PFSK-1 (cell line): ENCODE measurements around the gene KLHL1.

Experiments used
- FOXP2 ChIP-seq: optimal IDR thresholded peaks from 2 replicates; pipeline ENCODE3; 2011; ENCODE audit warnings: borderline replicate concordance, control low read depth, inconsistent platforms; ENCODE audit not compliant: insufficient read depth; ENCODE audit errors: extremely low read length, extremely low read depth
- POLR2AphosphoS5 ChIP-seq: IDR thresholded peaks from 2 replicates; pipeline ENCODE4 v1.6.1; 2012; ENCODE audit warnings: low read depth, mild to moderate bottlenecking, control low read depth, low read length, moderate library complexity
- REST ChIP-seq, 2 experiments: IDR thresholded peaks; 2 replicates each; pipeline versions ENCODE4 v1.6.1 to v1.8.0; 2011 to 2012; ENCODE audit warnings: low read depth in 2 of 2, low read length in 2 of 2, control low read depth in 1 of 2, inconsistent platforms in 1 of 2, mild to moderate bottlenecking in 1 of 2, moderate library complexity in 1 of 2; ENCODE audit not compliant: insufficient read depth in 1 of 2
- SIN3A ChIP-seq: IDR thresholded peaks from 2 replicates; pipeline ENCODE4 v1.6.1; 2012; ENCODE audit warnings: mild to moderate bottlenecking, low read length, moderate library complexity, borderline replicate concordance; ENCODE audit not compliant: insufficient read depth
- TAF1 ChIP-seq: IDR thresholded peaks from 2 replicates; pipeline ENCODE4 v1.6.1; 2012; ENCODE audit warnings: low read length, control low read depth, borderline replicate concordance; ENCODE audit not compliant: insufficient read depth

The KLHL1 gene

GRCh38 chr13:69657676-69658075, 450.6 kb downstream of the KLHL1 start:
- TF ChIP-seq FOXP2 (no peak), SIN3A (no peak), REST (IDR thresholded peaks at IDR 0.05; ENCODE audit: insufficient read depth in 1 of 2, low read depth in 2 of 2, low read length in 2 of 2) (no peak), TAF1 (no peak), POLR2AphosphoS5 (no peak)

- no peak for TF ChIP-seq FOXP2
- no peak for TF ChIP-seq REST (IDR thresholded peaks at IDR 0.05; ENCODE audit: insufficient read depth in 1 of 2, low read depth in 2 of 2, low read length in 2 of 2)
Measured at GRCh38 chr13:69654392-69654791, 453.9 kb downstream of the KLHL1 start.
